Stimulated activated CD8-positive, alpha-beta memory T cell treated with anti-CD3 and anti-CD28 coated beads, Interleukin-15, amount 100 ng/mL, for 48 hours (primary cell): ENCODE measurements around the gene FXR1.
A peak's percentile ranks its signal among the peaks of the same experiment; 100 is the strongest.

Experiments used
- DNase-seq, 2 donors: peaks; one replicate each; pipeline ENCODE4 v3.0.0-alpha.2; 2020; ENCODE audit warnings: low read depth in 2 of 2

FXR1 gene

GRCh38 chr3:181007262-181007661, 94.8 kb downstream of the FXR1 start:
- DNase-seq, result no peak

- no peak for DNase-seq
Observed at GRCh38 chr3:181008796-181009195, 96.3 kb downstream of the FXR1 start.

- peak; percentile 11 to 38 for DNase-seq
Observed at GRCh38 chr3:181009225-181009624, 96.8 kb downstream of the FXR1 start.

- no peak for DNase-seq
Observed at GRCh38 chr3:181017690-181018089, 105.2 kb downstream of the FXR1 start.

GRCh38 chr3:181025204-181025603, 112.7 kb downstream of the FXR1 start:
- DNase-seq, result no peak

- no peak for DNase-seq
Observed at GRCh38 chr3:181030948-181031347, 118.5 kb downstream of the FXR1 start.
